CD4-positive, alpha-beta T cell (primary cell): ENCODE measurements around the gene TULP4. TPM values are rescaled to one million over a fixed set of nuclear protein-coding genes. Genes with fewer than 3 reads are reported as not detected.

Source experiments
- ATAC-seq: fragments of 200-7000 bp; cut with Tn5 transposase; one replicate; pipeline ENCODE4 v1.10.0; 2022; ENCODE audit warnings: mild to moderate bottlenecking; ENCODE audit not compliant: poor library complexity
- CTCF ChIA-PET: fragments of 350-600 bp; sonication (Branson Sonifier 250); formaldehyde crosslinking; loops from one replicate; lab custom pipeline; 2021; ENCODE audit warnings: antibody characterized with exemption, inconsistent platforms; lab: Charles Lee
- POLR2A ChIA-PET: fragments of 350-600 bp; sonication (Branson Sonifier 250); formaldehyde crosslinking; loops from one replicate; lab custom pipeline; 2021; ENCODE audit warnings: antibody characterized with exemption, inconsistent platforms; lab: Charles Lee
- DNase-seq, 14 experiments: peaks; one replicate each; pipeline ENCODE4 v3.0.0-alpha.2; 2013 to 2020; ENCODE audit warnings: mixed read lengths in 2 of 14
- H3K27ac ChIP-seq, 2 donors: one replicate each; pipeline versions ENCODE4 v1.5.1 to v1.7.0; 2013; ENCODE audit warnings: low read length in 2 of 2, low read depth in 1 of 2, mild to moderate bottlenecking in 1 of 2
- H3K27me3 ChIP-seq, 2 experiments: 1 replicate in 1 of 2; 2 replicates in 1 of 2; pipeline versions ENCODE4 v1.6.1 to v1.7.0; 2013; ENCODE audit warnings: low read length in 2 of 2, control low read depth in 1 of 2, mild to moderate bottlenecking in 1 of 2, moderate library complexity in 1 of 2; ENCODE audit not compliant: insufficient read depth in 2 of 2, control insufficient read depth in 1 of 2
- H3K36me3 ChIP-seq: one replicate; pipeline ENCODE4 v1.6.1; 2013; ENCODE audit warnings: low read length, control low read depth; ENCODE audit not compliant: insufficient read depth
- H3K4me1 ChIP-seq: one replicate; pipeline ENCODE4 v1.6.1; 2013; ENCODE audit warnings: low read length, control low read depth; ENCODE audit not compliant: insufficient read depth
- H3K4me3 ChIP-seq: one replicate; pipeline ENCODE4 v1.5.1; 2013; ENCODE audit warnings: mild to moderate bottlenecking, low read length, moderate library complexity
- H3K9me3 ChIP-seq, 2 experiments: 1 replicate in 1 of 2; 2 replicates in 1 of 2; pipeline versions ENCODE4 v1.6.1 to v1.7.0; 2013; ENCODE audit warnings: low read length in 2 of 2, mild to moderate bottlenecking in 2 of 2, control low read depth in 1 of 2, moderate library complexity in 1 of 2; ENCODE audit not compliant: control insufficient read depth in 1 of 2, insufficient read depth in 1 of 2
- H3K27ac Mint-ChIP-seq: one replicate; pipeline ENCODE4 v1.8.0; 2020; ENCODE audit warnings: mixed read lengths
- H3K27me3 Mint-ChIP-seq: one replicate; pipeline ENCODE4 v1.8.0; 2021; ENCODE audit warnings: mixed read lengths
- H3K36me3 Mint-ChIP-seq: one replicate; pipeline ENCODE4 v1.8.0; 2021; ENCODE audit warnings: low read depth, mixed read lengths
- H3K4me1 Mint-ChIP-seq: one replicate; pipeline ENCODE4 v1.8.0; 2021; ENCODE audit warnings: low read depth, mixed read lengths
- H3K4me3 Mint-ChIP-seq: one replicate; pipeline ENCODE4 v1.8.0; 2020; ENCODE audit warnings: mild to moderate bottlenecking, mixed read lengths
- H3K9me3 Mint-ChIP-seq: one replicate; pipeline ENCODE4 v1.8.0; 2020; ENCODE audit warnings: mixed read lengths
- intact Hi-C, 2 experiments: fragments of 100-400 bp; cut with DNase I in 1 of 2; cut with micrococcal nuclease in 1 of 2; formaldehyde crosslinking; loops; one replicate each; pipeline versions ENCODE4 v1.15.1 to v1.9.0; 2023 to 2025; cut with DNase I, micrococcal nuclease
- polyA plus RNA-seq, 2 donors: library from polyadenylated mRNA; unstranded; fragments of 120-200 nt; gene quantifications; one replicate each; pipeline ENCODE4 v1.2.1, GENCODE V29; 2013
- total RNA-seq, 174 experiments: library from RNA in 2 of 174; stranded (reverse) in 2 of 174; gene quantifications; one replicate each; pipeline ENCODE4 v1.2.3 and lab custom pipeline; 2021 to 2026
- TF ChIP-seq, protein P1 (sequence below): fragments of 200-600 bp; IDR thresholded peaks from one replicate; pipeline ENCODE4 v1.8.0; 2022; ENCODE audit warnings: antibody characterized with exemption, mild to moderate bottlenecking

The TULP4 gene, protein sequence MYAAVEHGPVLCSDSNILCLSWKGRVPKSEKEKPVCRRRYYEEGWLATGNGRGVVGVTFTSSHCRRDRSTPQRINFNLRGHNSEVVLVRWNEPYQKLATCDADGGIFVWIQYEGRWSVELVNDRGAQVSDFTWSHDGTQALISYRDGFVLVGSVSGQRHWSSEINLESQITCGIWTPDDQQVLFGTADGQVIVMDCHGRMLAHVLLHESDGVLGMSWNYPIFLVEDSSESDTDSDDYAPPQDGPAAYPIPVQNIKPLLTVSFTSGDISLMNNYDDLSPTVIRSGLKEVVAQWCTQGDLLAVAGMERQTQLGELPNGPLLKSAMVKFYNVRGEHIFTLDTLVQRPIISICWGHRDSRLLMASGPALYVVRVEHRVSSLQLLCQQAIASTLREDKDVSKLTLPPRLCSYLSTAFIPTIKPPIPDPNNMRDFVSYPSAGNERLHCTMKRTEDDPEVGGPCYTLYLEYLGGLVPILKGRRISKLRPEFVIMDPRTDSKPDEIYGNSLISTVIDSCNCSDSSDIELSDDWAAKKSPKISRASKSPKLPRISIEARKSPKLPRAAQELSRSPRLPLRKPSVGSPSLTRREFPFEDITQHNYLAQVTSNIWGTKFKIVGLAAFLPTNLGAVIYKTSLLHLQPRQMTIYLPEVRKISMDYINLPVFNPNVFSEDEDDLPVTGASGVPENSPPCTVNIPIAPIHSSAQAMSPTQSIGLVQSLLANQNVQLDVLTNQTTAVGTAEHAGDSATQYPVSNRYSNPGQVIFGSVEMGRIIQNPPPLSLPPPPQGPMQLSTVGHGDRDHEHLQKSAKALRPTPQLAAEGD (N-terminal part only)
- 10 to 100 TPM; 66.1 to 68.2 TPM for total RNA-seq
- 14.6 TPM for polyA plus RNA-seq (2013, experiment 1 of 2)
- 15.7 TPM for polyA plus RNA-seq (2013, experiment 2 of 2)
- 22.5 to 248 (median 101) reads per million in 172 experiments for total RNA-seq (lab: John Stamatoyannopoulos, UW)

DNA sequence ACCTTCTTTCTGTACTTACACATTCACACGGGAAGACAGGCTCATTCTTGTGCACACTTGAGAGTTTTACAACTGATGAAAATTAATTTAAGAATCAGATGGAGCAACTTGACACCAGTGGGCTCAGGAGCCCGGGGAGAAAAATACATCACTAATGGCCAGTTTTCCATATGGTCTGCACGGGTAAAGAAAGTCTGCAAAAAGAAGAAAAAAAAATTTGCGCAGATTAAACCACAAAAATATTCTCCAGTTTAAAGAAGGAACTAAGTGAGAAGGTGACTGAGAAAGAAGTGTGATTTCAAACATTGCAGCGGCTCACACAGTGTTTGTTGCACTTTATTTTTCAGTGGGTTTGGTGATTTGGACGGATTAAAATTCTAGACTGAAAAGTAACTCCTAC lies at the start of gene TULP4:
TULP4 (plus strand) TSS at position 301 of the 400 bp plus-strand sequence. CDS start 1,552 bp downstream, outside the sequence.
- H3K9me3 Mint-ChIP-seq, result peaks cover 3% of the 10 kb centered on the region
- no peak within 1 kb of the TSS for H3K4me3 ChIP-seq
- no peaks in the 10 kb centered on the region for H3K27me3 Mint-ChIP-seq
- no peak within 1 kb of the TSS for H3K4me3 Mint-ChIP-seq
- H3K4me1 ChIP-seq, result no peaks in the 10 kb centered on the region
- H3K36me3 Mint-ChIP-seq, result peaks cover 74% of the 10 kb centered on the region
- TF ChIP-seq, protein P1, sequence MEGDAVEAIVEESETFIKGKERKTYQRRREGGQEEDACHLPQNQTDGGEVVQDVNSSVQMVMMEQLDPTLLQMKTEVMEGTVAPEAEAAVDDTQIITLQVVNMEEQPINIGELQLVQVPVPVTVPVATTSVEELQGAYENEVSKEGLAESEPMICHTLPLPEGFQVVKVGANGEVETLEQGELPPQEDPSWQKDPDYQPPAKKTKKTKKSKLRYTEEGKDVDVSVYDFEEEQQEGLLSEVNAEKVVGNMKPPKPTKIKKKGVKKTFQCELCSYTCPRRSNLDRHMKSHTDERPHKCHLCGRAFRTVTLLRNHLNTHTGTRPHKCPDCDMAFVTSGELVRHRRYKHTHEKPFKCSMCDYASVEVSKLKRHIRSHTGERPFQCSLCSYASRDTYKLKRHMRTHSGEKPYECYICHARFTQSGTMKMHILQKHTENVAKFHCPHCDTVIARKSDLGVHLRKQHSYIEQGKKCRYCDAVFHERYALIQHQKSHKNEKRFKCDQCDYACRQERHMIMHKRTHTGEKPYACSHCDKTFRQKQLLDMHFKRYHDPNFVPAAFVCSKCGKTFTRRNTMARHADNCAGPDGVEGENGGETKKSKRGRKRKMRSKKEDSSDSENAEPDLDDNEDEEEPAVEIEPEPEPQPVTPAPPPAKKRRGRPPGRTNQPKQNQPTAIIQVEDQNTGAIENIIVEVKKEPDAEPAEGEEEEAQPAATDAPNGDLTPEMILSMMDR, result no peak
- POLR2A ChIA-PET, result no interaction called here
- no peak within 1 kb of the TSS for H3K27ac ChIP-seq
- H3K4me1 Mint-ChIP-seq, result peaks cover 4% of the 10 kb centered on the region
- peaks cover 0 to 5% of the 10 kb centered on the region in 2 experiments for H3K9me3 ChIP-seq
- no peak within 1 kb of the TSS for H3K27ac Mint-ChIP-seq
- no peaks in the 10 kb centered on the region for H3K27me3 ChIP-seq
- intact Hi-C loops, result no loop called here
- DNase-seq (no peak), ATAC-seq (no peak)
- CTCF ChIA-PET, result no interaction called here
- H3K36me3 ChIP-seq, result peaks cover 9% of the 10 kb centered on the region

DNA sequence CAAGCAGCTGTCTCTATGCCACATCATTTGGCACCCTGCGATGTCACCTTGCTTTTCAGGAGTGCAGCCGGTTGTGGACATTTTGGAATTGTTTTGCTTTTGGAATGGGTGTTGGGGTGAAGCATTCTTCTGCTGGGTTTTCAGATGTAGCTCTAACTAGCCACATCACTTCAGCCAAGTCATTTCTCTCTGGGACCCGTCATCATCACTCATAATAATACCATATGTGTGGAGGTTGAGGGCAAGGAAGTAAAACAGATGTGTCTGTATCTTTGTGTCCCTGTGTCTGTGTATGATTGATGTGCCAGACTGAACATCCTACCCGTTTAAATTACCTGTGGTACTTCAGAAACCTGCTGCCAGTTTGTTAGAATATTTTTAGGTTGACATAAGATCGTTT lies 49.5 kb upstream of the TULP4 start:
- DNase-seq (no peak), ATAC-seq (no peak)
- Mint-ChIP-seq H3K27me3 (no peaks in the 10 kb centered on the region), H3K9me3 (no peaks in the 10 kb centered on the region), H3K27ac (no peak overlapping the region), H3K4me1 (peaks cover 11% of the 10 kb centered on the region), H3K36me3 (peaks cover 17% of the 10 kb centered on the region), H3K4me3 (no peak overlapping the region)
- H3K4me3 ChIP-seq, result no peak overlapping the region
- ChIA-PET CTCF (interaction anchor here (0.8 kb wide), 1 partner anchor 15 kb away, joined by 3 read pairs; no protein-coding TSS in a partner anchor), POLR2A (no interaction called here)
- TF ChIP-seq, protein P1, result no peak
- peaks cover 9% of the 10 kb centered on the region for H3K4me1 ChIP-seq
- no peak overlapping the region for H3K27ac ChIP-seq
- no peaks in the 10 kb centered on the region for H3K9me3 ChIP-seq
- no peaks in the 10 kb centered on the region for H3K36me3 ChIP-seq
- intact Hi-C loops, result no loop called here
- H3K27me3 ChIP-seq, result no peaks in the 10 kb centered on the region

DNA sequence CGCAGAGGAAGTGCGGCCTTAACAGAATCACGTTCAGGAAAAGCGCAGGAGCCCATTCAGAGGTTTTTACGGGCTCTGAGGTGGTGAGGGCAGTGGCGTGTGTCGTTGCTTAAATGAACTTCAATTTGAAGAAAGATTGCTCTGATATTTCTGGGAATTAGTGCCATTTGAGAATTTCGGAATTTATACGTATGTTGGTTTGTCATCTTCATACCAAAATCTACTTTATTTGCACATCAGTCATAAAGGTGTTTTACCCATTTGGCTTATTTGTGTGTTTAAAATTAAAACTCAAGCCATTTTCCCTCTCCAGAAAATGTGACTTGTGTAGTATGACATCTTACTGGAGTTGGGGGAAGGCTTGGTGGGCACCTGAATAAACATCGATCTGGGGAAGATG lies 48.1 kb upstream of the TULP4 start:
- H3K36me3 ChIP-seq, result no peaks in the 10 kb centered on the region
- ATAC-seq (no peak), DNase-seq (no peak)
- no peak overlapping the region for H3K27ac ChIP-seq
- Mint-ChIP-seq H3K36me3 (peaks cover 17% of the 10 kb centered on the region), H3K4me1 (peaks cover 5% of the 10 kb centered on the region), H3K27me3 (no peaks in the 10 kb centered on the region), H3K4me3 (no peak overlapping the region), H3K27ac (no peak overlapping the region), H3K9me3 (no peaks in the 10 kb centered on the region)
- H3K4me1 ChIP-seq, result peaks cover 6% of the 10 kb centered on the region
- POLR2A ChIA-PET, result no interaction called here
- CTCF ChIA-PET, result no interaction called here
- no peak overlapping the region for H3K4me3 ChIP-seq
- no peaks in the 10 kb centered on the region for H3K27me3 ChIP-seq
- intact Hi-C loops, result no loop called here
- TF ChIP-seq, protein P1, result no peak
- H3K9me3 ChIP-seq, result no peaks in the 10 kb centered on the region
